ENCODE results near the gene SLC2A4. TPM values are rescaled to one million over a fixed set of nuclear protein-coding genes. Genes with fewer than 3 reads are reported as not detected.

SLC2A4 gene
- total and polyA plus RNA-seq, 2 of the 4 experiments (the other 2 are of a cell fraction) = 0.07 TPM; not detected in 1

DNA sequence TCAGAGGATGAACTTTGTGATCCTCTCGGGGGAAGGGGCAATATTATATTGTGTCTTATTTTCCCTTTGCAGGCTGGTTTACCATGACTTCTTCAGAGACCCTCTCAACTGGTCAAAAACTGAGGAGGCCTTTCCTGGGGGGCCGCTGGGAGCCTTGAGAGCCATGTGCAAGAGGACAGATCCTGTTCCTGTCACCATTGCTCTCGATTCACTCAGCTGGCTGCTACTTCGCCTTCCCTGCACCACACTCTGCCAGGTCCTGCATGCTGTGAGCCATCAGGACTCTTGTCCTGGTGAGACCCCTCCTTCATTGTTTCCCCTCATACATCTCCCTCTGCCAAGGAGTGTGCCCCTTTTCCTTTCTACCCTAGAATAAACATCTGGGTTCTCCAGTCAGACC lies 27.0 kb upstream of the SLC2A4 start:
- BruUV-seq (replicated peaks) = no TSS peak
- Histone ChIP-seq H2AK5ac (ENCODE audit: low read depth, low read length) (no peak overlapping the region), H4K5ac (ENCODE audit: low read depth, low read length) (no peak overlapping the region), H3K4me1 (ENCODE audit: control insufficient read depth, insufficient read depth, low read length) (peaks cover 8% of the 10 kb centered on the region), H2BK15ac (ENCODE audit: low read depth, low read length) (no peak overlapping the region), H3K4me3 (ENCODE audit: insufficient read depth, low read depth, low read length) (no peak overlapping the region), H2AFZ (replicated peaks; ENCODE audit: low read length, poor library complexity) (no peak overlapping the region), H3K9ac (ENCODE audit: low read depth, low read length) (no peak overlapping the region), H3K18ac (ENCODE audit: low read depth, low read length) (no peak overlapping the region), H3K56ac (ENCODE audit: extremely low read depth, insufficient read depth, low read length) (no peak overlapping the region), H3K14ac (replicated peaks; ENCODE audit: low read depth, low read length) (no peak overlapping the region), H2BK20ac (ENCODE audit: low read depth, low read length) (no peak overlapping the region), H3K79me1 (ENCODE audit: low read depth in 1 of 2, low read length in 2 of 2) (peaks cover 7 to 33% of the 10 kb centered on the region in 2 experiments; a peak in 3 of 4 replicates), H3K4me2 (ENCODE audit: low read depth, low read length) (no peak overlapping the region), H2BK120ac (ENCODE audit: low read depth, low read length) (no peak overlapping the region), H2BK5ac (ENCODE audit: low read depth, low read length, poor library complexity, severe bottlenecking) (no peak overlapping the region), H3K9me1 (ENCODE audit: insufficient read depth, low read length) (no peaks in the 10 kb centered on the region; the same call in none of the 2 replicates), H3K27me3 (ENCODE audit: control insufficient read depth, insufficient read depth, low read length) (no peaks in the 10 kb centered on the region), H3K36me3 (ENCODE audit: control insufficient read depth, insufficient read depth, low read length) (peaks cover 30% of the 10 kb centered on the region), H3K4ac (ENCODE audit: low read depth, low read length) (no peak overlapping the region), H2AK9ac (replicated peaks; ENCODE audit: low read depth, low read length, poor library complexity) (no peak overlapping the region), H3K9me3 (ENCODE audit: control insufficient read depth, insufficient read depth, low read length) (no peaks in the 10 kb centered on the region), H4K20me1 (ENCODE audit: insufficient read depth, low read length) (no peaks in the 10 kb centered on the region), H4K8ac (ENCODE audit: low read depth in 2 of 2, low read length in 2 of 2) (no peak overlapping the region), H3K27ac (ENCODE audit: insufficient read depth, low read length) (no peak overlapping the region), H4K91ac (ENCODE audit: insufficient read depth, low read depth, low read length) (no peak overlapping the region), H3K23ac (ENCODE audit: low read depth, low read length) (no peak overlapping the region)
- in situ Hi-C loops (cut with MboI; ENCODE audit: low sequenced_read_pairs) = no loop called here
- CTCF ChIA-PET = no interaction called here
- dilution Hi-C loops (cut with HindIII; ENCODE audit: low sequenced_read_pairs, unreplicated experiment) = no loop called here
- DNase-seq (no peak), ATAC-seq (ENCODE audit: low read depth) (no peak)
- TF ChIP-seq MXI1 (IDR thresholded peaks at IDR 0.05; ENCODE audit: borderline replicate concordance, low read depth, low read length) (no peak), CHD1 (IDR thresholded peaks at IDR 0.05; ENCODE audit: low read depth, low read length) (no peak), MAZ (IDR thresholded peaks at IDR 0.05; ENCODE audit: borderline replicate concordance, low read depth, low read length) (no peak), SMC3 (IDR thresholded peaks at IDR 0.05; ENCODE audit: low read depth, low read length) (no peak), FOS (IDR thresholded peaks at IDR 0.05; ENCODE audit: low read depth, low read length) (no peak), CEBPB (IDR thresholded peaks at IDR 0.05; ENCODE audit: low read depth, low read length) (no peak), BHLHE40 (IDR thresholded peaks at IDR 0.05; ENCODE audit: low read depth, low read length) (no peak)
- TF ChIP-seq, protein P1, sequence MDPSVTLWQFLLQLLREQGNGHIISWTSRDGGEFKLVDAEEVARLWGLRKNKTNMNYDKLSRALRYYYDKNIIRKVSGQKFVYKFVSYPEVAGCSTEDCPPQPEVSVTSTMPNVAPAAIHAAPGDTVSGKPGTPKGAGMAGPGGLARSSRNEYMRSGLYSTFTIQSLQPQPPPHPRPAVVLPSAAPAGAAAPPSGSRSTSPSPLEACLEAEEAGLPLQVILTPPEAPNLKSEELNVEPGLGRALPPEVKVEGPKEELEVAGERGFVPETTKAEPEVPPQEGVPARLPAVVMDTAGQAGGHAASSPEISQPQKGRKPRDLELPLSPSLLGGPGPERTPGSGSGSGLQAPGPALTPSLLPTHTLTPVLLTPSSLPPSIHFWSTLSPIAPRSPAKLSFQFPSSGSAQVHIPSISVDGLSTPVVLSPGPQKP (IDR thresholded peaks at IDR 0.05; ENCODE audit: borderline replicate concordance, low read depth, low read length) = no peak
- intact Hi-C loops (cut with micrococcal nuclease) = no loop called here
- POLR2A ChIA-PET (ENCODE audit: unreplicated experiment) = interaction anchor here (0.6 kb wide), 1 partner anchor 9 kb away, joined by 9 read pairs; no protein-coding TSS in a partner anchor
- 86% methylated on average over 3 of the region's 4 CpGs; no CpG with 5 or more reads in 1 of the 2 experiments for WGBS, 2 experiments (ENCODE audit: extremely low coverage in 2 of 2, insufficient read length in 1 of 2)

Measured in IMR-90 (cell line).